Inflammatory macrophage treated with lipopolysaccharide for 1 hour (primary cell): ENCODE results near the gene LYPD5.

Experiments used
- DNase-seq, 2 donors: peaks; one replicate each; pipeline ENCODE4 v3.0.0-alpha.2; 2020 to 2022

LYPD5 gene

DNA sequence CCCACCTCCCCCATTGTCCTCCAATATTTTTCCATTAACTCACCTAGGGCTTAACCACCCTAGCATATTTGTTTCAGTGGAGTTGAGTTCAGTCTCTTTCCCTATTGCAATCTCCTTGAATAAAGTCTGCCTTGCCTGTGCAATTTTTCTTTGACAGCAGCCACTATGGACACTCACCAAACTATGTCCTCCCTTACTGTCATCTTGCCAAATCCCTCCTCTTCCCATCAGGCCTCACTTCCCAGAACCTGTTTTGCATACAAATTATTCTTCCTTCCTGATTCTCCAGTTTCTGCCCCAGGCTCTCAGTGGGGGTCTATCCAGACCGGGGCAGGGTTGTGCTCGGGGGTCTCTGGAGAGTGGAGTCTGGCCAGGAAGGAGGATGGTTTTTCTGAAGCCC lies 2.2 kb upstream of the LYPD5 start:
- DNase-seq: no peak

DNA sequence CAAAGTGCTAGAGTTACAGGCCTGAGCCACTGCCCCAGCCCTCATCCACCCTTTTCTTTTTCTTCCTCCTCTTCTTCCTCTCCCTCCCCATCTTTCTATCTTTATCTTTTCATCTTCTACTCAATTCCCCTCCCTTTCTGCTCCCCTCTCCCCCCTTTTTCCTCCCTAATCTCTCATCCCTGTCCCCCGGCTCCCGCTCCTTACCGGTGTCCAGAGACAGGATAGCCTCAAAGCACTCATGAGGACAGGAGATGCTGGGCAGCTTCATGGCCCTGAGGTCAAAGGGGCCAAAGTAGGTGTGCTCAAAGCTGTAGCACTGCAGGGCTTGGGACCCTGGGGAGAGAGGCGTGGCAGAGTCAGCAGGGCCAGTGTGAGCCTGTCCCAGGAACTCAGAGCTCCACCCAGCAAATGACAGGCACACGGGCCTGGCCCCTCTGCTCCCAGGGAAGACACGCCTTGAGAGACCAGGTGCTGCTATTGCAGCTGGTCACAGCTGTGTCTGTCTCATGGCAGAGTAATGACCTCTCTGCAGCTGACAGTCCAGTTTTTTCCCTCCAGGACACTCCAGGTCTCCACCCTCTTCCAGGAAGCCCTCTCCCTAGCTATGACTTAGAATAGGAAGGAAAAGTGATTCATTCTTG lies 2.6 kb downstream of the LYPD5 start:
- DNase-seq: no peak

DNA sequence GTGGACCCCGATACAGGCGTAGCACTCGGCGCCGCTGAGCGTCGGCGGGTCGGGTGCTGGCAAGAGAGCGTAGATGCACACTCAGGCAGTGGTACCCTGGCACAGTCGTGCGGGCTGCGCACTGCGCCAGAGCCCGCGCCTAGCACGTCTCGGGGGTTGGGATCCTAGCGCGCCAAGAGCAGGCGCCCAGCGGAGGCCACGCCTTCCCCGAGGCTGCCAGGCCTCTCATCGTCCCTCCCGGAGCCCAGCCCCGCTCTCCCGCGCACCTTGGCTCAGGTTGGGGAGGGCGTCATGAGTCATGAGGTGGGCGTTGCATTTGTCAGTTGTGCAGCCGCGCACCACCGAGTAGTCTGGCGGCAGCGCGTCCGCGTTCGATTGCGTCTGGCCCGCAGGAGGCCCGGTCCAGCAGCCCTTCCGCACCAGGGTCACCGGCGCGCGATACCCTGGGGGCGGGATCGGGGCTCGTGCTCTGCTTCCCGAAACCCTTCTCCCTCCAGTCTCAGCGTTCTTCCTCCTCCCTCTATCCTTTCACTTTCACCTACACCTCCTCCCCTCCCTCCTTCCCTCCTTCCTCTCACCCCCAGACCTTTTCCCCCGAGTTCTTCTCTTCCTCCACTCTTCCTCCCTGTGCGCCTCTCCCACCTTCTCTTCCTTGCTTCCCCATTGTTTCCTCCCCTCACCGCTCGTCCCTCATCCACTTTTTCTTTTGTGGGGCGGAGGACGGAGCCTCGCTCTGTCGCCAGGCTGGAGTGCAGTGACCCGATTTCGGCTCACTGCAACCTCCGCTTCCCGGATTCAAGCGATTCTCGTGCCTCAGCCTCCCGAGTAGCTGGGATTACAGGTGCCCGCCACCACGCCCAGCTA lies 3.5 kb downstream of the LYPD5 start:
- DNase-seq: peak in 1 of 2 donors; percentile 27

DNA sequence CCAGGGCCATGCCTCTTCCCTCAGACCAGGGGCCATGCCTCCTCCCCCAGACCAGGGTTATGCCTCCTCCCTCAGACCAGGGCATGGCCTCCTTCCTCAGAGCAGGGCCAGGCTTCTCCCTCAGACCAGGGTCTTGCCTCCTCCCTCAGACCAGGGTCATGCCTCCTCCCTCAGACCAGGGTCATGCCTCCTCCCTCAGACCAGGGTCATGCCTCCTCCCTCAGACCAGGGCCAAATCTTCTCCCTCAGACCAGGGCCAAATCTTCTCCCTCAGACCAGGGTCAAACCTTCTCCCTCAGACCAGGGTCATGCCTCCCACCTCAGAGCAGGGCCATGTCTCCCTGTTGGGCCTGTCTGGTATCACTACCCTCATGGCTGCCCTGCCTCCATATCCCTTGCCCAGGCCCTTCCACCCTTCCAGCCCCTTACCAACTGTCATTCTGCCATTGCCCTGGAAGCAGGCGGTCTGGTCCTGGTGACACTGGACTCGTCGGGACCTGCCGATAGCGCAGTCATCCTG lies 4.2 kb downstream of the LYPD5 start:
- no peak for DNase-seq

DNA sequence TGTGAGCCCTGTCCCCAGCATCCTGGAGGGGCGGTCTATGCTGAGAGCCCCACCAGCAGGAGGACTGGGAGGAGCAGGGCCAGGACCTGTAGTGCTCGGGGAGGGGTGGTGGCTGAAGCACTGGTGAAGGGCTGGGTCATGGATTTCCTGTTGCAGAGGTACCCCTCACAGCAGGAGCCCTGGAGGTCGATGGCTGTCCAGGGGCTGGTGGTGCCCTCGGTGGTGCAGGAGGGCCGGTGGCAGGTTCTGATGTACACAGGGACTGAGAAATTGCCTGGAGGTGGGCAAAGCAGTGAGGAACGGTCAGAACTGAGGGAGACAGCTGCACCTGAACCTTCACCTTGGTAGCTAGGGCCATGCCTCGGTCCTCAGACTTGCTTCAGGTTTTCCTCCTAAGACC lies 4.7 kb downstream of the LYPD5 start:
- DNase-seq: no peak

DNA sequence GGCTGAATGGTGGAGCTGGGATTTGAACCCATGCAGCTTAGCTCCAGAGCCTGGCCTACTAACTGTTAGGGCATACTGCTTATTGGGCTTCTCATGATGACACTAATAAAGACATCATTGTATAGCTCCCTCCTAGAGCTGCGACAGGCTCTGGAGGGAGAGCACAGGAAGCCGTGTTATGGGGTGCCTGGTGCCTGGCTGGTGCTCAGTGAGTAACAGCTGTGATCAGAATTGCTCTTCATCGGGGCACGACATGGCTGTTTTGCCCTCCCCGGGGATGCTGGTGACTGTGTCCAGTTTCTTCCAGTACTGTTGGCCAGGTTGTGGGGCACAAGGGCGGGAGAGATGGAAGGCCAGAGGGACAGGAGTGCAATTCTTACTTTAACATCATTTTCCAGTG lies 5.1 kb downstream of the LYPD5 start:
- DNase-seq: no peak

DNA sequence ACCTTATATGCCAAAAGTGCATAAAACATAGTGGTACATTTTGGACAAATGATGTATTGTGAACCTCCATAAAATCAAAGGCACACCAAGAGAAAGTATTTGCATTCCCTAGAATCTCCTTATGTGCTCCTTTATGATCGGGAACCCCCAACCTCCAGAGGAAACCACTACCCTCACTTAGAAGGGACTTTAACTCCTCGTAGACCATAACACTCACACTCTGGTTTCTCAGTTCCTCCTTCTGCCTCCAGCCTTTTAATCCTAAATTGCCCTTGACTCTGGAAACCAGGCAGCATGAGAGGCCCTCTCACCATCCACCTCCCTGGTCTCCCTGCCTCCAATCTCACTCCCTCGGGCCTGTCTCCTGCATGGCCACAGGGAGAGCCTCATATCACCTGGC lies 11.7 kb downstream of the LYPD5 start:
- DNase-seq: no peak

DNA sequence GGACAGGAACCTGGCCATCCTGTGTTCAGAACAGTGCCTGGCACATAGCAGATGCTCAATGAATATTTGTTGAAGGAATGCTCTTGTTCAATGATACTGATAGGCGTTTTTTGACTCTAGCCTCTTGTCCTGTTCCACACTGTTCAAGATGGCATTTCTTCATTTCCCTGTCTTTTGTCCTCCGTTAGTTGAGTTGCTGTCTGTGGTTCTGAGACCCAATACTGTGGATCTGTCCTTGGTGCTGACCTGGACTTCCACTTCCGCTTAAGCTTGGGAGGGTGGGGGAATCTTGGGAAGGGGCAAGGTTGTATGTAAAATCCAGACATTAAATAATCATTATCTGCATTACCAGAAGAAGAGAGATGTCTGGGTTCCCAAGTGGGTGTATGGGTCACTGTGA lies 13.2 kb downstream of the LYPD5 start:
- peak; percentile 46 to 81 for DNase-seq

DNA sequence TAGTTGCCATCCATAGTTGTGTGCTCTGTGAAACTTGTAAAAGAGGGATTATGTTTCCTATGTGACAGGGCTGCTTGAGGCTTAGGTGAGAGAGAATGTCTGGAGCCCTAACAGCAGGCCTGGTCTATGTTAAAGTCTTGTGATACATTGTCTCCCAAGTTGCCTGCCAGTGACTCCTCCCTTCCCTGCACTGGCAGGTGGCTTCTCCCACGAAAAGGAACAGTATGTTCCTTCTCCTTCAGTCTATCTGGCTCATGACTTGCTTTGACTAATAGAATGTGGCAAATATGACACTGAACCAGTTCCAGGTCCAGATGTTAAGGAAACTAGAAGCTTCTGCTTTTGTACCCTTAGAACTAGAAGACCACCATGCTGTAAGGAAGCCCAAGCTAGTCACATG lies 15.6 kb downstream of the LYPD5 start:
- DNase-seq: no peak

DNA sequence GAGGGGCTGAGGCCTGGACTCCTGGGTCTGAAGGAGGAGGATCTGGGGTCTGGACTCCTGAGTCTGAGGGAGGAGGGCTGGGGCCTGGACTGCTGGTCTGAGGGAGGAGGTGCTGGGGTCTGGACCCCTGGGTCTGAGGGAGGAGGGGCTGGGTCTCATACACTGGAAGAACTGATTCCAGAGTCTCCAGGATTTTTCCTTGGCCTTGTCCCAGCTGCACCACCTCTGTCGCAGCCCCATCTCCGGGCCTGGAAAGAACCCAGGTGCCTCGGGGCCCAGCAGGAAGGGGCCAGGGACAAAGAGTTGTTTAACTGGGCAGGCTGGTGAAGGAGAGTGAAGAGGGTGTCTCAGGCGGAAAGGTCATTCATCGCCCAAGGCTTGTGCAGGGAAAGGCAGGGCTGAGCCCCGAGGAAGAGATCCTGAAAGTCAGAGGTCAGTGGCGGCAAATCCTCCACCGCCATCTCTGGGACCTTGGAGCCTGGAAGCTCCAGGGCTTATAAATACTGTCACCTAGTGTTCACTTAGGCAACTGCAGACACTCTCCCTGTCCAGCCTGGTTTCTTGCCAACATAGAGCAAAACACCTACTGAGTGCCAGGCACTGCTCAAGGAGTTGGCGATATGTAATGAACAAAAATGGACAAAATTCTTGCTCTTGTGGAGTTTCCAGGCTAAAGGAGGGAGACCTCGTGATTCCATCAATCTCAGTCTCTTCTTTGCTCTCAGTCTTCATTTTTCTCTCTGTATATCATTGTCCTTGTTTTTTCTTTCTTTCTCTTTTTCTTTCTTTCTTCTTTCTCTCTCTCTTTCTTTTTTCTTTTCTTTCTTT lies 17.1 kb downstream of the LYPD5 start:
- peak; percentile 82 to 95 for DNase-seq

DNA sequence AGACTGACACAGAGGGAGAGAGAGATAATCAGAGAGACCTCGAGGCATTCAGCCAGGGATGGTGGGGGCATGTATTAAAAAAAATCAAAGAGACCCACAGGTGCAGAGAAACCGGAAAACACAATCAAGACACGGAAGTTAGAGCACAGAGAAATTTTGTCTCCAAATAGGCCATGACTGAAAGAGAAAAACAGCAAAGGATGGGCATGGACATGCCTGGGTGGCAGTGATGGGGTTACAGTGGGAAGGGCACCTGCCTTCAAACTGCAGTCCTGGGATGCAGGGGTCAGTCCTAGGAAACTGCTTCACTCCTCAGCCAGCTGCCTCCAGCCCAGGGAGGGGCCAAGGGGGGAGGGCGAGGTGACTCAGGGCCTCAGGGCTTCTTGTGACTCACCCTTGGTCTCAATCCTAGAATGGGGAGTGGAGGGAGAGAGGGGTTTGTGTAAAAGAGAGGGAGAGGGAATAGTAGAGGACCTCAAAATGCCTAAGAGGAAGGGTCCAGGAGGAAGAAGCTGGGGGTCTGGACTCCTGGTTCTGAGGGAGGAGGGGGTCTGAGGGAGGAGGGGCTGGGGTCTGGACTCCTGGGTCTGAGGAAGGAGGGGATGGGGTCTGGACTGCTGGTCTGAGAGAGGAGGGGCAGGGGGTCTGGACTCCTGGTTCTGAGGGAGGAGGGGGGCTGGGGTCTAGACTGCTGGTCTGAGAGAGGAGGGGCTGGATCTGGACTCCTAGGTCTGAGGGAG lies 17.8 kb downstream of the LYPD5 start:
- DNase-seq: peak; percentile 75 to 83

DNA sequence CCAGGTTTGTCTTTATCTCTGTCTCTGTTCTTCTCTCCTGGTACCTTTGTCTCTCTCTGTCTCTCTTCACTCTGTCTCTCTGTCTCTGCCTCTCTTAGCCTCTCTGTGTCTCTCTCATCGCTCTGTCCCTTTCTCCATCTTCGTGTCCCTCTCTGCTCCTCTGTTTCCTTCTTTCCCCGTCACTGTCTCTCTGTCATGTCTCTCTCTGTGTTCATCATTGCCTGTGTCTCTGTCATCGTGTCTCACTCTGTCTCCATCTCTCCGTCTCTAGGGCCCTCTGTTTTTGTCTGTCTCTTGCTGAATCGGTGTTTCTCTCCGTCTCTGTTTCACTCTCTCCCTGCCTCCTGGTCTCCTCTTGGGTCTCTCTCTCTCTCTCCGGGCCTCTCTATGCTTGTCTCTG lies 18.6 kb downstream of the LYPD5 start:
- no peak for DNase-seq

DNA sequence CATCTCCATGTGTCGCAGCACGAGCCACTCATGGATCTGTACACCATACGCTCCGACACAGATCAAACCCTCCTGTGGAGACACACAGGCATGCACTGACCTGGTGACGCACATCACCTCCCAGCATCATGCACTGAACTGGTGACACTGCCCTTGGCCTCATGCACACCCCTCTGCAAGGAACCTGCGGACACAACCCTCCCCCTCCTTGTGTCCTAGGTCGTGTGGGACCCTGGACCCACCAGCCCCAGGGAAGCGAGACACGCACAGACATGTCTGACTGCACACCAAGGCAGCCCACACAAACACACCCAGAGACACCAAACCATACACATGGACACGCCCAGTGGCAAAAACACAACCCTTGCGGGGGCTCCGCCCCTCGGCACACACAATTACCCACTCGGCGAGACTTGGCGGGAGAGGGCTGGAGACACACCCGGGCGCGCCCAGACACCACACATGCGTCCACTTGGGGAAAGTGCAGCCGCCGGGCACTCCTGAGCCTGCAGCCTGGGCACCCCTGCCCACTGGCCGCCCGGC lies 19.5 kb downstream of the LYPD5 start:
- DNase-seq: no peak

DNA sequence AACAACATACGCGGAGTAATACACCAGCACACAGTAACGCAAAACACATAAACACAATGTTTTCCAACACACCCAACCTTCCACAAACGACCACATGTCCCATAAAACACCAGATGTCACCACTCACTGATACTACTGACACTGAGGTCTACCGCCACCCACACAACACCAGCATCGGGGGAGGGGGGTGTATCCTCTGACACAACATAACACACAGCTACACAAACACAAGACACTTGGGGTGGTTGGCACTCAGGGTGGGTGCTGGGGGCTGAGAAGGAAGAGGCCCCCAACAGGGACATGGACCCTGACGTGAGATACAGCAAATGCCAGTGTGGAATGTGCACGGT lies 20.0 kb downstream of the LYPD5 start:
- DNase-seq: no peak

DNA sequence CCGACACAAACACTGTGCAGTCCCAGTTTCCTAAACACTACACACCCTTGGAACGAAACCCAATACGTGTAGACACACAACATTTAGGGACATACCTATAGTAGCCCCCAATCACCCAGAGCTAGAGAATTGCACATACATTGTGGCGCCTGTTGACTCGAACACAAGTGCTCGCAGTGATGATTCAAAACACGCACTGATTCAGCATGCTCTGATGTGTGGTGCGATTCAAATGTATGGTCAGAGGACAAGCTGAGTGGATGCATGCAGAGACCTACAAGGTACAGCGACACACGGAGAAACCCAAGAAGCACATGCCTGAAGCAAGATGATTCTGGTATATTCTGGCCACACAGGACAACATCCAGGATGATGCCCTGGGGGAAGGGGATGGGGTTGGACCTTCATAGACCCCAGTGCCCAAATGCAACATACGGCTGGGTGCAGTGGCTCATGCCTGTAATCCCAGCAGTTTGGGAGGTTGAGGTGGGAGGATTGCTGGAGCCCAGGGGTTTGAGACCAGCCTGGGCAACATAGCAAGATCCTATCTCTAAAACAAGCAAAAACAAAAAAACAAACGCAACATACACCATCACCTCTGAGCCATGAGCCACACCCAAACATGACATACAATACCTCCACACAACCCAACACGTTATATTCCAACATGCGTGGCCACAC lies 20.5 kb downstream of the LYPD5 start:
- no peak for DNase-seq

DNA sequence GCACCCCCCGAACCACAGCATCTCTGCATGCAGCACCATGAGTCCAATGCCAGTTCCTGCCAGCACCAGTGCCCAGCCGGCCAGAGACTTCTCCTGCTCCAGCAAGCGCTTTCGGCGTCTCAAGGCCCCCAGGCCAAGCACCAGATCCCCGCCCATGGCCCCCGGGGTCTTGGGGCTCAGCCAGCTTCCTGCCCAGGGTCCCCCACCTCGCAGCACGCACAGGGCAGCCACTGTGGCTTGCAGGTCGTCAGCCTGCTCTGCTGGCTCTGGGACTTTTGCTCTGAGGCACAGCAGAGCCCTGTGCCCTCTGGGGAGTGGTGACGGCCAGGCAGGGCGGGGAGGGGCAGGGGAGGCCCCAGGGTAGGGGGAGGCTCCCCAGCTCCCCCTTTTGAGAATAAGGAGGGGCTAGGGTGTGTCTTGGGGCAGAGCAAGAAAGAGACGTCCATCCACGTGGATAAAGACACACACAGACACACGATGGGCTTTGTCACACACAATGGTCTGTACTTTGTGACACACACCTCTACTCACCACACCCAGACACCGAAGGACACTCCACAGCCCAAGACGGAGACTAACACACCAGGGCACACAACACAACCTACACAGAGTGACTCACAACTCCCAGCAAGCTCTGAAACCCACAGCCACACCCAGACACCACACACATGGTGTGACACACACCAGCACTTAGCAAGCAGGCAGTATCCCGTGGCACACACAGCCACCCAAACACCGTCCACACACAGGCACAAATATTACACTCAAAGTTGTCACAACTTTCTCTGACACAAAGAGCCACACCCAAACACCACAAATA lies 21.3 kb downstream of the LYPD5 start, which contains the start of gene KCNN4:
Gene KCNN4 (minus strand): TSS at position 268 of the 820 bp plus-strand sequence. CDS start 112 bp downstream, at position 156.
- peak; percentile 72 to 93 for DNase-seq

DNA sequence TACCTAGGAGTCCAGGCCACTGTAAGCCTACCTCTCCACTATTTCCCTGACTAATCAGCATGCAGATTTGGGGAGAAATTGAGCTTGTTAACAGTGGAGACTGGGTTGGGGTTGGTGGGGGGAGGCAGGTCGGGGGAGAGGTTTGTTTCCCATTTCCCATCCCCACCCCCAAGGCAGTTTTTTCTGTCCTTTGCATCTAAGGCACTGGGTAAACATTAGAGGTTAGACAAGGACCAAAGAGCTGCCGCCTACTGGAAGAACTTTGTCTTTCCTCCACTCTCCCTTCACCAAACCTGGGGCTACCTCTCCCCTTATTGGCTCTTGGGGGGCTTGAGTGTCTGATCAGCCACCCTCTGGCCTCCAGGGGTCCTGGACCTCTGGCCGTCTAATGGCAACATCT lies 22.4 kb downstream of the LYPD5 start:
- DNase-seq: peak in 1 of 2 donors; percentile 19

DNA sequence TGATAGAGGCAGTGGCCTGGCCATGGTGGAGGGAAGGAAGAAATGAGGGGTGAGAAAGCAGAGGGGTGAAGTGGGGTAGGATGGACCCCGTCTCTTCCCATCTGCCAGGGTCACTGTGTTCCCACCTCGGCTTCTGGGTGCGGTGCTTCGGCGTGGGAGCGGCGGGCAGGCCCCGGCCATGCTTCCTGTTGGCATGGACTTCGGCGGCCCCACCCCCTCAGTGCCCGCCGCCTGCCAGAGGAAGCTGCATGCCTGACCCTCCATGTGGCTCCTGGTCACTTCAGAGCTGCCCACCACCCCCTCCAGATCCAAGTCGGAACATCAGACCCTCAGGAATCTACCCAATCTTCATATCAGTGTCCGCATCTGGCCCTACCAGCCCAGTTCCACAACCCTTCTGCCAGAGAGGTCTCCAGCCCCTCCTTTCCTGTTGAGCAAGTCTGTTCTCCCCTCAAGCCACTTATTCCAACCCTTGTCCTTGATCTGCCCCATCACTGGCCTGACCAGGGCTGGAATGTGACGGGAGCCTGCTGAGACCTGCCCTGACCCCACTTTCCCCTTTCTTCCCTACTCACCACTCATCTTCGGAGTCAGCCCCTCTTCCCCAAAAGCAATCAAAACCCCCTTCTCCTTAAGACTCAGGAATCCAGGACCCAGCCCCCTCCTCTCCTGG lies 23.0 kb downstream of the LYPD5 start:
- DNase-seq: peak; percentile 30 to 68

DNA sequence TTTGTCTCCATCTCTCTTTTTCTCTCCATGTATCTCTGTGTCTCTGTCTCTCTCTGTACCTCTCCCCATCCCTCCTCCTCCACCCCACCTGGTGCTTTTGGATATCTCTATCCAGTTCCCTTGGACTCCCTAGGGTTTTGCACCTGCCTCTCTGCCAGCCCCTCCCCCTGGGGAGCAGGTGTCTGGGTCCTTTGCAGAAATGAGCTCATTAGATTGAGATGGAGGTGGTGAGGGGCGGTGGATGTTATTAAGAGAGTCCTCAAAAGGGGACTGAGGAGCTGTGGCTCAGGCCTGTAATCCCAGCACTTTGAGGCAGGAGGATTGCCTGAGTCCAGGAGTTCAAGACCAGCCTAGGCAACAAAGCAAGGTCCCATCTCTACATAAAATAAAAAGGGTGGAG lies 23.6 kb downstream of the LYPD5 start:
- no peak for DNase-seq

DNA sequence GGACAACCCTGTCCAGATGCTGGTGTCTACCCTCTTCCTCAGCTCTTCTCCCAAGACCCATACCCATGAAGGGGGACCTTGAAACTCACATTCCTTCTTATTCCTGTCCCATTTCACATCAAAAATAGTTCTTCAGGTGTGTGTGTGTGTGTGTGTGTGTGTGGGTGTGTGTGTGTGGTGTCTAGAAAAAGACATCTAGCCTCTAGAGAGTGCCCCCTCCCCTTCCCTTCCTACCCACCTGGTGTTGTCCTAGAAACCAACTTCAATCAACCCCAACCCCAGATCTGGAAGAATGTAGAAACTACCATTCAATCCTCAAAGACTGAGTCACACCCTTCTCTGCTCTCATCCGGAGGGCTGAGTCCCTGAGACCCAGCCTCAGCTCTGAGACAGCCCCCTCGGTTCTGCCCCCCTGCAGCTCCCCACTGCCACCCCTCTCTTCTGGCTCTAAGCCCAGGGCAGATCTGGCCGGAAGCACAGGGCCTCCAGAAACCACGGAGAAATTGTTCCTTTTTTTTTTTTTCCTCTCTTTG lies 25.0 kb downstream of the LYPD5 start:
- DNase-seq: peak in 1 of 2 donors; percentile 26
